Muscle of leg (tissue), 11 donors: Measurements from ENCODE around the gene SOBP. TPM values are rescaled to one million over a fixed set of nuclear protein-coding genes. Genes with fewer than 3 reads are reported as not detected.

Experiments used
- DNase-seq: peaks from one replicate; pipeline ENCODE4 v3.0.0; 2013
- H3K27ac ChIP-seq: one replicate; pipeline ENCODE4 v1.5.1; 2013; ENCODE audit warnings: mild to moderate bottlenecking, low read length, control low read depth
- H3K27me3 ChIP-seq: one replicate; pipeline ENCODE4 v1.6.1; 2013; ENCODE audit warnings: low read length; ENCODE audit not compliant: control insufficient read depth, insufficient read depth
- H3K36me3 ChIP-seq: one replicate; pipeline ENCODE4 v1.6.1; 2013; ENCODE audit warnings: low read length; ENCODE audit not compliant: control insufficient read depth, insufficient read depth
- H3K4me1 ChIP-seq: one replicate; pipeline ENCODE4 v1.6.1; 2013; ENCODE audit warnings: low read length; ENCODE audit not compliant: control insufficient read depth, insufficient read depth
- H3K4me3 ChIP-seq: one replicate; pipeline ENCODE4 v1.5.1; 2013; ENCODE audit warnings: low read length, control low read depth
- H3K9me3 ChIP-seq: replicated peaks from 2 replicates; pipeline ENCODE4 v1.6.1; 2013; ENCODE audit warnings: low read depth, low read length; ENCODE audit not compliant: control insufficient read depth
- WGBS: methylation state at CpG from one replicate; pipeline ENCODE4 v1.1.5; 2013; ENCODE audit warnings: missing lambda C conversion rate; ENCODE audit not compliant: insufficient coverage; 5-methylcytosine and 5-hydroxymethylcytosine counted together
- polyA plus RNA-seq, 8 donors: library from polyadenylated mRNA; unstranded; fragments of 120-200 nt; gene quantifications; one replicate each; pipeline versions ENCODE4 v1.2.1 to v1.2.3, GENCODE V29; 2013; ENCODE audit warnings: inconsistent platforms in 1 of 8, low replicate concordance in 1 of 8; ENCODE audit not compliant: insufficient read length in 8 of 8, insufficient read depth in 1 of 8
- total RNA-seq: library from RNA; stranded (reverse); fragments of 120-200 nt; gene quantifications from one replicate; pipeline ENCODE4 v1.2.4, GENCODE V29; 2013

The SOBP gene
- total and polyA plus RNA-seq, 9 donors: 13.6 to 17.6 (median 16.2) TPM

DNA sequence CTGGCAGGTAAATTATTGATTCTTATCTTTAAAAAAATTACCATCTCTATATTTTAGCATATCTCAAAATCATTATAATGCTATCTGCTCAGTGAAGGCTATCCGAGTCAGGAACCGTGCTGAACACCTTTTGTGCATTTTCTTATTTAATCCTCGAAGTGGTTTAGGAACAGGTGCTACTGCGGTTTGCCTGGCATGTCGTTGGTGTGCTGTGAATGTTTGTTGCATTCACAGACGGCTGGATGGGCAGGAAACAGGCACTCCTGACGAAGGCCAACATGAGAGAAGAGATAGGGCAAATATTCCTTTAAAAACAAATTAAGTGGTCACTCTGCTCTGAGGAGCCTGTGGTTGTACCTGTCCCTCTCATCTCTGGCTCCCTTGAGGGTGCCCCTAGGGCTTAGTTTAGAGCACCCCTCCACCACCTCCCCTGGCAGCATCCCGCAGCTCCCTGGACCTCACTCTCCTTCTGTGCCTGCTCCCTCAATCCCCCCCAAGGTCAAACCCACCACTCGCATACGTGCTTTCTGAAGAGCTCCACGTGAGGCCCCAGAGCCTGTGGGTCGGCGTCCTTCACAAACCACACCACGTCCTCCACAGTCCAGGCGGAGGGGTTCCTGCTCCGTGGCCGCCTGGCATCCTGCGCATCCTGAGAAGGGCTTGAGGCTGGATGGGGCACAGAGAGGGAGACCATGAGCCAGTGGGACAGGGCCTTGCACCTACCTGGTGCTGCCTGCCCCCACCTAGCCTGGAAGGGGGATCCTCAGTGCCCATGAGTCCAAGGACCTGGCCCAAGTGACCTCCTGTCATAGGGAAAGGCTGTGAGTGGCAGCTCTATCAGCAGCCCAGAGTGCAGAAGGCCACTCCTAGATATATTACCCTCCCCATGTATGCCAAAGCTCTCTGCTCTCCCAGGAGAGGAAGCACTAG, 217.7 kb downstream of the SOBP start:
- peaks cover 17% of the 10 kb centered on the region for H3K4me1 ChIP-seq
- 86% methylated on average over 16 of the region's 18 CpGs for WGBS

DNA sequence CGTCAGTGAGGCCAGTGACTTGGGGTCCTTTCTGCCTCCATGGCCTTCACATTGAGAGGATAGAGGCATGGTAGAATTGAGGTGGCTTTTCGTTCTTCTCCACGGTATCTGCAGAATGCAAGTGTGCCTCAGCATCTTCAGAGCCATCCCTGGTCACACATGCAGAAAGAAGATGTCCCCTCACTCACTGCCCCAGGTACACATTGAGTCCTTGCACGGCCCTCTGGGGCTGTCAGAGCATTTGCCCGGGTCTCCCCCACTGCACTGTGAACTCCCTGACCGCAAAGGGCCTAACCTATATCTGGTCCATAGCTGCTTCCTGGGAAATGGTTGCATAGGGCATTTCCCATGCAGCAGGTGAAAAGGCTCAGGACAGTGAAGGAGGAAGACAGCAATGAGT, 218.5 kb downstream of the SOBP start:
- 95% methylated on average over 4 of the region's 6 CpGs for WGBS
- H3K4me3 ChIP-seq: no peak overlapping the region
- no peaks in the 10 kb centered on the region for H3K36me3 ChIP-seq

More for the DNA sequence above, 217.7 kb downstream of the SOBP start:
- Histone ChIP-seq H3K4me3 (no peak overlapping the region), H3K27me3 (no peaks in the 10 kb centered on the region), H3K9me3 (no peaks in the 10 kb centered on the region), H3K27ac (no peak overlapping the region), H3K36me3 (no peaks in the 10 kb centered on the region)
- DNase-seq: no peak

DNA sequence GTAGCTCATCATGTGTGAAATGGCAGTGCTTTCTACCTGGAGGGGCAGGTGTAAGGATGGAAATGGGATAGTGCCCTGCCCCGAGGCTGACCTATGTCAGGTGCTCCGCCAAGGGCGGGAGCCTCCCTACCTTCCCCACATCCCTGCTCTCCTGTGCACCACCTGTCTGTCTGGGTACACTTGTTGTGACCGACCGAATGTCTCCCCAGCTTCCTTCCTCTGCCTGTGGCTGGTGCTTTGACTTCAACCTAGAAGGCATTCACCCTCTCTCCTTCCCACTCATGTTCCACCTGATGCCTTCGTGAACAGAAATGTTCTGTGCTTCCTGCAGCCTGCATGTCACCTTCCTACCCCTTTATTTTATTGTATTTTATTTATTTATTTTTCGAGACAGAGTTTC, 219.4 kb downstream of the SOBP start:
- H3K9me3 ChIP-seq: no peaks in the 10 kb centered on the region
- WGBS: 88% methylated on average over 5 of the region's 7 CpGs
- no peak overlapping the region for H3K4me3 ChIP-seq
- DNase-seq: no peak
- no peaks in the 10 kb centered on the region for H3K36me3 ChIP-seq
- H3K27me3 ChIP-seq: no peaks in the 10 kb centered on the region
- H3K4me1 ChIP-seq: peaks cover 27% of the 10 kb centered on the region
- no peak overlapping the region for H3K27ac ChIP-seq

More for the DNA sequence above, 218.5 kb downstream of the SOBP start:
- no peaks in the 10 kb centered on the region for H3K27me3 ChIP-seq
- DNase-seq: no peak
- no peaks in the 10 kb centered on the region for H3K9me3 ChIP-seq
- no peak overlapping the region for H3K27ac ChIP-seq
- H3K4me1 ChIP-seq: peaks cover 25% of the 10 kb centered on the region

Other genes with a start within 250 kb of the SOBP start
- gene PDSS2, start 30.6 kb upstream of the SOBP start, total RNA-seq: 6.6 TPM
- 10 to 100 TPM in 1 of 8 donors, 1 to 10 TPM in 7; 6.9 to 10.2 (median 7.4) TPM for gene PDSS2, start 30.6 kb upstream of the SOBP start, polyA plus RNA-seq